Measurements from ENCODE around the gene TUBE1. TPM values are rescaled to one million over a fixed set of nuclear protein-coding genes. Genes with fewer than 3 reads are reported as not detected.

TUBE1 gene
- total and polyA plus RNA-seq, 2 of the 4 experiments (the other 2 are of a cell fraction) = 7.9 to 8.6 TPM

- ChIA-PET CTCF (no interaction called here), POLR2A (ENCODE audit: unreplicated experiment) (no interaction called here)
- 17% methylated on average over 1 of the region's 3 CpGs; no CpG with 5 or more reads in 1 of the 2 experiments for WGBS, 2 experiments (ENCODE audit: extremely low coverage in 2 of 2, insufficient read length in 1 of 2)
- H3K4me2 ChIP-seq (ENCODE audit: low read depth, low read length) = no peak overlapping the region
- no peak overlapping the region for H4K8ac ChIP-seq (ENCODE audit: low read depth in 2 of 2, low read length in 2 of 2)
- no peak overlapping the region for H3K27ac ChIP-seq (ENCODE audit: insufficient read depth, low read length)
- no peak overlapping the region for H3K18ac ChIP-seq (ENCODE audit: low read depth, low read length)
- no peaks in the 10 kb centered on the region for H4K20me1 ChIP-seq (ENCODE audit: insufficient read depth, low read length)
- no peak overlapping the region for H3K4ac ChIP-seq (ENCODE audit: low read depth, low read length)
- H2AK5ac ChIP-seq (ENCODE audit: low read depth, low read length) = no peak overlapping the region
- peaks cover 7% of the 10 kb centered on the region for H3K9me1 ChIP-seq (ENCODE audit: insufficient read depth, low read length)
- H2BK5ac ChIP-seq (ENCODE audit: low read depth, low read length, poor library complexity, severe bottlenecking) = no peak overlapping the region
- no peak overlapping the region for H3K9ac ChIP-seq (ENCODE audit: low read depth, low read length)
- peak; percentile 46; the same call in 1 of the 2 replicates for ATAC-seq (ENCODE audit: low read depth)
- no peak overlapping the region for H3K23ac ChIP-seq (ENCODE audit: low read depth, low read length)
- H3K4me3 ChIP-seq (ENCODE audit: insufficient read depth, low read depth, low read length) = no peak overlapping the region
- H3K79me1 ChIP-seq (ENCODE audit: low read depth in 1 of 2, low read length in 2 of 2) = no peaks in the 10 kb centered on the region
- H3K14ac ChIP-seq (replicated peaks; ENCODE audit: low read depth, low read length) = no peak overlapping the region
- dilution Hi-C loops (cut with HindIII; ENCODE audit: low sequenced_read_pairs, unreplicated experiment) = no loop called here
- no peaks in the 10 kb centered on the region for H3K9me3 ChIP-seq (ENCODE audit: control insufficient read depth, insufficient read depth, low read length)
- no TSS peak for BruUV-seq (replicated peaks)
- peaks cover 57% of the 10 kb centered on the region for H3K36me3 ChIP-seq (ENCODE audit: control insufficient read depth, insufficient read depth, low read length)
- no peak for TF ChIP-seq MAFK (IDR thresholded peaks at IDR 0.05; ENCODE audit: low read depth, low read length)
- TF ChIP-seq RAD21 (IDR thresholded peaks at IDR 0.05; ENCODE audit: low read length) = no peak
- TF ChIP-seq BHLHE40 (IDR thresholded peaks at IDR 0.05; ENCODE audit: low read depth, low read length) = no peak
- no peak for TF ChIP-seq ELK1 (IDR thresholded peaks at IDR 0.05; ENCODE audit: borderline replicate concordance, low read depth, low read length)
- TF ChIP-seq NFE2L2 (IDR thresholded peaks at IDR 0.05; ENCODE audit: low read depth, low read length) = no peak
- TF ChIP-seq CHD1 (IDR thresholded peaks at IDR 0.05; ENCODE audit: low read depth, low read length) = no peak
- no peak for TF ChIP-seq CEBPB (IDR thresholded peaks at IDR 0.05; ENCODE audit: low read depth, low read length)
- in situ Hi-C loops (cut with MboI; ENCODE audit: low sequenced_read_pairs) = no loop called here
- H3K4me1 ChIP-seq (ENCODE audit: control insufficient read depth, insufficient read depth, low read length) = peaks cover 4% of the 10 kb centered on the region
- no peak overlapping the region for H2AFZ ChIP-seq (replicated peaks; ENCODE audit: low read length, poor library complexity)
- no peak overlapping the region for H2BK15ac ChIP-seq (ENCODE audit: low read depth, low read length)
- H2BK20ac ChIP-seq (ENCODE audit: low read depth, low read length) = no peak overlapping the region
- no peak overlapping the region for H2AK9ac ChIP-seq (replicated peaks; ENCODE audit: low read depth, low read length, poor library complexity)
- intact Hi-C loops (cut with micrococcal nuclease) = loop anchor here (5.0 kb wide), 1 partner anchor 34 kb away; no protein-coding TSS in a partner anchor
- H3K27me3 ChIP-seq (ENCODE audit: control insufficient read depth, insufficient read depth, low read length) = no peaks in the 10 kb centered on the region
- no peak overlapping the region for H2BK120ac ChIP-seq (ENCODE audit: low read depth, low read length)
- no peak overlapping the region for H4K5ac ChIP-seq (ENCODE audit: low read depth, low read length)
- H3K56ac ChIP-seq (ENCODE audit: extremely low read depth, insufficient read depth, low read length) = no peak overlapping the region
- peak; percentile 20 for DNase-seq
- H4K91ac ChIP-seq (ENCODE audit: insufficient read depth, low read depth, low read length) = no peak overlapping the region
Measured at GRCh38 chr6:112113431-112113830, 26.1 kb upstream of the TUBE1 start.

All from IMR-90 (cell line).